DMS 273 (cell line): ENCODE results near the gene PTGDR.

ENCODE experiments used
- DNase-seq: peaks from one replicate; lab custom pipeline; 2025; ENCODE audit not compliant: unreplicated experiment; lab: John Stamatoyannopoulos, UW

Gene PTGDR

DNA sequence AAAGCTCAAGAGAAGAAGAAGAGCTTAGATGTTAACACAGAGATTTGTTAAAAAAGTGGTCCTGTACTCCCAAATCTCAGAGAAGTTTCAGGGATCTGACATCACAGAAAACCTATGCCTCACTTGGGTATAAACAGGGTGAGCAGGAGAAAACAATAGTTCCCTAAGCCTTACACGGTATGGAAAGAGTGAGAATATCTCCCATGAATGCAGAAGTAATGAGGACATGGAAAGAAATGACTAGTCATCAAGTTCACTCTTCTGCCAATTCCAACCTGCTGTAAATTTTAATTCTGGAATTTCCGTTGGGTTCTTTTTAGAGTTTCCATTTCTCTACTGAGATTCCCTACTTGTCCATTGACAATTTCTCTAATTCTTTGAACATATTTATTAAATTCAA lies 40.4 kb downstream of the PTGDR start:
- DNase-seq, result no peak

DNA sequence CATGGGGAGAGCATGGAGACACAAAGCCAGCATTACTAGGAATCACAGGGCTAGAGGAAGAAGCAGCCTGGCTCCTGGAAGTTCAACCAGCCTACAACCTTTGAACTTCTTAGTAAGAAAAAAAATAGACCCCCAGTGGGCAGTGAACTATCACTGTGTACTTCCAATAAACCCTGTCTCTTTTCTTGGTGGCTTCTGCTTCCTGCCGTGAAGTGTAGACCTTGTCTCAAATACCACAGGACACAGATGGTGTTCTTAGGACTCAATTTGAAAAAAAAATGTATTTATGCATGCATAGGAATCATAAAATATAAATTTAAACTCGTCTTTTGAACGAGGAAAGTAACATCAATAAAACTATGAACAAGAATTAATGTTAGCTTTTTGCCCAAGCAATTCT lies 43.0 kb downstream of the PTGDR start:
- no peak for DNase-seq

DNA sequence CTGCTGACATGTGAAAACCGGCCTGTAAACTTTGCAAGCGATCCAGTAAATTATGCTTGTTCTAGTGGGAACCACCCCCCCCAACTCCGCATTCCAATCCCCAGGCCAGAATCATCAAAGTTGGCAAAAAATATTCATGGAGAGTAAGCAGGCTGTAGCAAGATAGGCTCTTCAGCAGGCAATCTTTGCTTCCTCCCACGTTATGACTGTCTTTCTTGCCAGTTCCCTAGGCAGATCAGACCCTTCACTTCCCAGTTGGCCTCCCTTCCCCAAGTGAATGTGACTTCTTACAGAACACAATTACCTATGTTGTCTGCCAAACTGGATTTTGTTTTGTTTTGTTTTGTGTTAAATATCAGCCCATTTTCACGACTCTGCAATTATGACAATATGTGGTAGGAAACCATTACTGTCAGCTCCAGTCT lies 45.4 kb downstream of the PTGDR start:
- no peak for DNase-seq

DNA sequence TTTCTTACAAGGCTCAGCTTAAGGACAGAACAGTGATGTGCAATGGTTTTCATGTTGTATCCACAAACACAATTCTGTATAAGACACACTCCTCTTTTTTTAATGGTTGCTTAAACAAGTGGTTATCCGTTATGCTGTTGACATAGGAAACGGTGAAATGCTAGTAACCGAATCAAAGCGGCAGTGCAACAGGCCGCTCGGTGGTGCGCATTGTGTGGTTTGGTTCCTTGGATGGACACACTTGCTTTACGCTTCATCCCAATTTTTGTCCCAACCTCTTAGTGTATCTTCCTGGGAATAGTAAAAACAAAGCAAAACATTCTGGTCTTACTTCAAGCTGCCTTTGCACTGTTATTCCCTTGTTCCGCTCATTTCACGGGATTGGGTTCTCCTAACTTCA lies 46.0 kb downstream of the PTGDR start:
- DNase-seq, result no peak

DNA sequence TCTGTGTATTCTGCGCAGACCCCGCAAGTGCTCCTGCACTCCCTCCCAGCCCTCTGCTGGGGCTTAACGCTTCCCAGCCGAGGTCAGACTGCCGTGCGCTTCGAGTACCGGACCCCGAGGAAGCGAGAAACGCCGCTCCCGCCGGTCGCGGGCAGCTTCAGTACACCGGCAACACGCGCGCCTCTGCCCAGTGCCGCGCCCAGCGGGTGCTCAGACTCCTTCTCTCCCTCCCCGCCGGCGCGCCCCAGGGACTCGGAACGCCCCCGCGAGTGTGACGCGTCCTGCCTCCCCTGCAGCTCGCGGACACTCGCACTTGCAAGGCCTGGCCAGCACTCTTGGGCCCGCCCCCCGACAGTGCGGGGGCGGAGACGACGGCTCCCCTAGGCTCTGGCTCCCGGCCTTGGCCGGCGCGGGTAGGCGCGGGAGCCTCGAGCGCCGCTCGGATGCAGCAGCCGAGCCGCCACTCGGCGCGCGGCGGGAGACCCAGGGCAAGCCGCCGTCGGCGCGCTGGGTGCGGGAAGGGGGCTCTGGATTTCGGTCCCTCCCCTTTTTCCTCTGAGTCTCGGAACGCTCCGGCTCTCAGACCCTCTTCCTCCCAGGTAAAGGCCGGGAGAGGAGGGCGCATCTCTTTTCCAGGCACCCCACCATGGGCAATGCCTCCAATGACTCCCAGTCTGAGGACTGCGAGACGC lies 46.6 kb downstream of the PTGDR start, which contains the start of gene PTGER2:
Gene PTGER2, plus strand, starts transcription at position 410 of the 692 bp plus-strand sequence. Its CDS starts 237 bp downstream, at position 647.
- DNase-seq, result peak; percentile 80

DNA sequence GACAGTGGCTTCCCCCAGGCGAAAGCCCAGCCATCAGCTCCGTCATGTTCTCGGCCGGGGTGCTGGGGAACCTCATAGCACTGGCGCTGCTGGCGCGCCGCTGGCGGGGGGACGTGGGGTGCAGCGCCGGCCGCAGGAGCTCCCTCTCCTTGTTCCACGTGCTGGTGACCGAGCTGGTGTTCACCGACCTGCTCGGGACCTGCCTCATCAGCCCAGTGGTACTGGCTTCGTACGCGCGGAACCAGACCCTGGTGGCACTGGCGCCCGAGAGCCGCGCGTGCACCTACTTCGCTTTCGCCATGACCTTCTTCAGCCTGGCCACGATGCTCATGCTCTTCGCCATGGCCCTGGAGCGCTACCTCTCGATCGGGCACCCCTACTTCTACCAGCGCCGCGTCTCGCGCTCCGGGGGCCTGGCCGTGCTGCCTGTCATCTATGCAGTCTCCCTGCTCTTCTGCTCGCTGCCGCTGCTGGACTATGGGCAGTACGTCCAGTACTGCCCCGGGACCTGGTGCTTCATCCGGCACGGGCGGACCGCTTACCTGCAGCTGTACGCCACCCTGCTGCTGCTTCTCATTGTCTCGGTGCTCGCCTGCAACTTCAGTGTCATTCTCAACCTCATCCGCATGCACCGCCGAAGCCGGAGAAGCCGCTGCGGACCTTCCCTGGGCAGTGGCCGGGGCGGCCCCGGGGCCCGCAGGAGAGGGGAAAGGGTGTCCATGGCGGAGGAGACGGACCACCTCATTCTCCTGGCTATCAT lies 47.3 kb downstream of the PTGDR start:
- DNase-seq, result peak; percentile 56

DNA sequence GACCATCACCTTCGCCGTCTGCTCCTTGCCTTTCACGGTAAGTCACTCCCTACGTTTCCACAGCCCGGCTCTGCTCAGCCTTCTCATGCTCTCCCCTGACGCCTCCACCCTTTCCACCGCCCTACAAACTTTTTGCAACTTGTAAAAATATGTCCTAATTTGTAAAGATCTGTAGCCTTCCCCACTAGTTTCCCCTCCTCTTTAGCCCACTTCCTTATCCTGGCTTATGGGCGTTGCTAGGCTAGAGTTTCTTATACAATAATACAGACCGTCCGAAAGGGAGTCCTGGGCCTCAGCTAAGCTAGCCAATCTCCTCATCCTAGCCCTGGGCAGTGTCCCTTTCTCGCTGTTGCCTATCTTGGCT lies 47.8 kb downstream of the PTGDR start:
- no peak for DNase-seq

DNA sequence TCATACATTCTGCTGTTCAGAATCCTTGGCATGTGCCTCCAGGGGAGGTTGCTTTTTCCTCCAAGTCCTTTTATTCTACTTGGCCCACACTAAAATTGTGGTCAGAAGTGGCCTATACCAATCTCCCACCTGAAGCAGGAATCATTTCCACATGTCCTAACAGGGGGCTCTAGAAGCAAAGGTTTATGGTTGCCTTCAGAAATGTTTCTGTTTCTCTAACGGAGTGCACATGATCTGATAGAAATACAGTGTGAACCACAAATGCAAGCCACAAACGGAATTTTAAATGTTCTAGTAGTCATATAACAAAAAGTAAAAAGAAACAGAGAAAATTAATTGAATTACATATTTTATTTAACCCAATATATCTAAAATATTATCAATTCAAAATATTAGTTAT lies 50.6 kb downstream of the PTGDR start:
- DNase-seq, result no peak

DNA sequence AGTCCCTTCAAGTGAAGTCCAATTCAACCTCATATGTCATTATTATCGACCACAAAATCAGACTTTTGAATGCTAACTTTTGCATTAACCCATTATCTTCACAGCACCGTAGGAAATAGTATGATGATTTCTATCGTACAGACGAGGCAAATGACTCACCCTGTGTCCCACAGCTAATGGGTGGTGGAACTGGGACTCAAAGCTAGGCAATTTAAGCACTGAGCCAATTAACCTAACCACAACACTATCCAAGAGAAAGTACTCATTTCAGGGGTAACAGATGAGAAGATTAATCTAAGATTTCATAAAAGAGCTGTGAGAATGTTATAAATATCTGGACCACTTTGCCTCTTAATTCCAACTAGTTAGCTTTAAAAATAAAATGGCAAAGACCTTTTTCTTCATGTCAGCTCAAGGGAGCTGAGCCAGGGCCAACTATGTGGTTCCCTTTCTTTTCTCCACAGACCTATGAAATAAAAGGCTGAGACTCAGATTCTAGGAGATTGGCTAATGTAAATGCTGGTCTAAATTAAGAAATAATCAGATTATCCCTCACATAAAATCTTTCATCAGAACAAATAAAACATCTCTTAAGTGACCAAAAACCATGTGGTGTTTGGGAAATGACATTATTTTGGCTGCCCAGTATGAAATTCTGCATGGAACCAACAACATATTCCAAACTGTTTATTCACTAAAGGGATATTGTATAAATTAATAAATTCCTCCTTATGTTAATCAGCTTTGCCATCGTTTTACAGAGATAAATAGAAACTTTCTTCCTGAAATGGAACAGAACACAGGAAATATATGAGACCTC lies 51.5 kb downstream of the PTGDR start:
- DNase-seq, result no peak

DNA sequence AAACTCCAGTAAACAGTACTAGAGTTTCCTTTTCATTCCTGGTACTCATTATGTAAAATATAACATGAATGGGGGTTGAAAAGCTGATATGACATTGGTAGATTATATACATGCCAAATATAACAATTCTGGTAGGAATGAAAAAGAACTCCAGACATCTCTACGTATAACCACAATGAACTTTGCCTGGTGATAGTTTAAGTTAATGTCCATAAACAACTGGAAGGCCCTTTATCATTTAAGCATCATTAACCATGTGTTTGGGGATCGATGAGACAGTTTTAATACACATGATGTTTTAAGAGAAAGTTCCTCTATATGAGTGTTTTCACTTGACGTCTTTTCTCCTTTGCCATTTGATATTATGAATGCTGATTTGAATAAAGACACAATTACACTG lies 52.4 kb downstream of the PTGDR start:
- DNase-seq, result no peak

DNA sequence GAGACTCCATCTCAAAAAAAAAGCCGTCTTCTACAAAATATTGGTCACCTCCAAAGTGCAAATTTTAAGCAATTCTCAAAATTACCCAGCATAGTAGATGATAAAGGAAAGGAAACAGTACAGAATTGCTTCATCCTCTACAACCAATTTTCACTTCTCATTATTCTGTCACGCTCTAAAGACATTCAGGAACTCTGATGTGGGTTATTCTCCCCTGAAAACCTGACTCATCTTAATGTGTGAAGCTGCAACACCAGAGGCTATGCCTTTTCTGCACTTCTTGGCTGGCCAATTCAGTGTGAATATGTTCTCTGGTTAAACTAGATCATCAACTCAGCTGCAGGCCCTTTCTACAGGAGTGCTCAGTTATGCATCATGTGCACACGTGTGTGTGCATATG lies 57.6 kb downstream of the PTGDR start:
- DNase-seq, result no peak

DNA sequence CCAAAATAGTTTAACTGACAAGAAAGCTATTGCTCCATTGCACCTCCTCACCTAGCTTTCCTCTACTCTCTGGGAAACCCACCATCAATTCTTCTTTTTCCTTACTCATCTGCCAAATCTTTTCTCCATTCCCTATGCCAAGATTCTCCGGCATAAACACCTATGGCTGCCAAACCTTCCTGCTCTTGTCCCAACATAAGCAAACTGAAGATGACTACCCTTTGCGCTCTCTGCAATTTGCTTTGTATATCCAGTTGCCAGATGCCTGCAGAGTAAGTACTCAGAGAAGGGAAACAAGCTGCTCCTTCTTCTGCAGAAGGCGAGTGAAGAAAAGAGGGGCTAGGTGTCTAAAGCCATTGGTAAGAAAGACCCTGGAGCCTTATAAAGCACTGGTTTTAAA lies 58.1 kb downstream of the PTGDR start:
- DNase-seq, result no peak
